Hematopoietic multipotent progenitor cell treated with erythropoietin and hydrocortisone succinate and interleukin-3 and kit ligand, for 15 days (in vitro differentiated cells): Measurements from ENCODE around the gene OCIAD2.
"Not testable (repeated sequence)": the region's sequence is repeated elsewhere in the genome, so short reads cannot be mapped to it uniquely, and the experiment has no call there.

Experiments
- DNase-seq: peaks from one replicate; pipeline ENCODE4 v3.0.0-alpha.2; 2015; ENCODE audit warnings: low spot score

OCIAD2 gene

GRCh38 chr4:48906206-48907173 is at the start of gene OCIAD2:
OCIAD2 (minus strand) TSS chr4:48906774; CDS start chr4:48904549, 2,225 bp downstream.
- peak; percentile 47 for DNase-seq

- DNase-seq: no peak
Measured at GRCh38 chr4:48954314-48954713, 47.7 kb upstream of the OCIAD2 start.

GRCh38 chr4:48949518-48950219 is 43.1 kb upstream of the OCIAD2 start:
- no peak for DNase-seq

GRCh38 chr4:48949086-48949485 is 42.5 kb upstream of the OCIAD2 start:
- DNase-seq: no peak

- DNase-seq: no peak
Measured at GRCh38 chr4:48947731-48948130, 41.2 kb upstream of the OCIAD2 start.

GRCh38 chr4:48945981-48946380 is 39.4 kb upstream of the OCIAD2 start:
- DNase-seq: no peak

GRCh38 chr4:48944756-48945241 is 38.2 kb upstream of the OCIAD2 start:
- peak; percentile 52 for DNase-seq

GRCh38 chr4:48944252-48944651 is 37.7 kb upstream of the OCIAD2 start:
- no peak for DNase-seq

GRCh38 chr4:48943387-48943786 is 36.8 kb upstream of the OCIAD2 start:
- no peak for DNase-seq

GRCh38 chr4:48939785-48940184 is 33.2 kb upstream of the OCIAD2 start:
- DNase-seq: no peak

- no peak for DNase-seq
Measured at GRCh38 chr4:48938831-48939230, 32.3 kb upstream of the OCIAD2 start.

GRCh38 chr4:48937033-48937432 is 30.5 kb upstream of the OCIAD2 start:
- DNase-seq: no peak

GRCh38 chr4:48931459-48931858 is 24.9 kb upstream of the OCIAD2 start:
- no peak for DNase-seq

GRCh38 chr4:48930654-48931053 is 24.1 kb upstream of the OCIAD2 start:
- DNase-seq: no peak

GRCh38 chr4:48924416-48924815 is 17.8 kb upstream of the OCIAD2 start:
- no peak for DNase-seq

- not testable (repeated sequence) for DNase-seq
Measured at GRCh38 chr4:48923065-48923464, 16.5 kb upstream of the OCIAD2 start.

GRCh38 chr4:48914311-48914710 is 7.7 kb upstream of the OCIAD2 start:
- no peak for DNase-seq

- no peak for DNase-seq
Measured at GRCh38 chr4:48913346-48913745, 6.8 kb upstream of the OCIAD2 start.

- no peak for DNase-seq
Measured at GRCh38 chr4:48912349-48912748, 5.8 kb upstream of the OCIAD2 start.

- no peak for DNase-seq
Measured at GRCh38 chr4:48910511-48910910, 3.9 kb upstream of the OCIAD2 start.

GRCh38 chr4:48909697-48910096 is 3.1 kb upstream of the OCIAD2 start:
- DNase-seq: no peak

GRCh38 chr4:48908687-48909086 is 2.1 kb upstream of the OCIAD2 start:
- no peak for DNase-seq
